HTR-8/SVneo (cell line): ENCODE data around the gene ELMO1.

ENCODE experiments used
- DNase-seq: peaks from one replicate; pipeline ENCODE4 v3.0.0; 2011; ENCODE audit warnings: low spot score, mixed read lengths; ENCODE audit not compliant: insufficient read length
- FAIRE-seq: peaks from 2 replicates; lab custom pipeline; 2011; peaks lifted over from hg19 to GRCh38; lab: Jason Lieb, UNC

ELMO1 gene

DNA sequence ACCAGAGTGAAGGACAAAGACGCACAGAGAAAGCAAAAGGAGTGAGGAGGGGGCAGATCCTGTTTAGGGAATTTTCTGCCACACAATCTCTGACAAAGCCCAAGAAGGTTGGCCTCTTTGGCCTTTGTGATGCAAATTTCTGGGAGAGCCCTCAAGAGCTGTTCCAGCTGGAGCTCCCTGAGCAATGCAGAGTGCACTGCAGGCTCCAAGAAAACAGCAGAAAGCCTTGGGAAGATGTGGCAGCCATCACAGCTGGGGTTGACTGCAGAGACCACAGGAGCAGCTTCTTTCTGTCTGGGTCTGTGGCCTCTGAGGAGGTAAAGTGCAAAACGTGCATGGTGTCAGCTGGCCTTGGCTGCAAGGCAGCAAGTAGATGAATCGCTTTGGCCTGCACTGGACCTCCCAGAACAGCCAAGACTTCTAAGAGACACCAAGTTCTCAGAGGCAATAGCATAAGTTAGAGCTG is 200.2 kb downstream of the ELMO1 start:
- DNase-seq, result no peak

DNA sequence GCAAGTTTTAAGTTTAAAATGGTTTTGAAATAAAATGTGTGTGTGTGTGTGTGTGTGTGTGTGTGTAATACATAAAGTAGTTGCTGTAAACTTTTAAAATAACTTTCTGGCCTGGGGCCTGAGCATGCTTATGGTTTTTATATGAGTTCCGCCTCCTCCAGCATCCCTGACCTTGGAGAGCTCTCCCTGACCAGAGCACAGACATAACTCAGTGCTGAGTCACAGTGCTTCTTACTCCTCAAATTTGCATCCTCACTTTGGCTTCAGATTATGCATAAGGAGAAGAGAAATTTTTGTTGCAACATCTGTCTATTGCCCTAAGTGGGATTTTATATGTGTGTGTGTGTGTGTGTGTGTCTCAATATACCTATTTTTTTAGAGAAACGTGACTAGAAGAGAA is 200.8 kb downstream of the ELMO1 start:
- no peak for FAIRE-seq
- no peak for DNase-seq

More for the DNA sequence above, 200.2 kb downstream of the ELMO1 start:
- no peak for FAIRE-seq

DNA sequence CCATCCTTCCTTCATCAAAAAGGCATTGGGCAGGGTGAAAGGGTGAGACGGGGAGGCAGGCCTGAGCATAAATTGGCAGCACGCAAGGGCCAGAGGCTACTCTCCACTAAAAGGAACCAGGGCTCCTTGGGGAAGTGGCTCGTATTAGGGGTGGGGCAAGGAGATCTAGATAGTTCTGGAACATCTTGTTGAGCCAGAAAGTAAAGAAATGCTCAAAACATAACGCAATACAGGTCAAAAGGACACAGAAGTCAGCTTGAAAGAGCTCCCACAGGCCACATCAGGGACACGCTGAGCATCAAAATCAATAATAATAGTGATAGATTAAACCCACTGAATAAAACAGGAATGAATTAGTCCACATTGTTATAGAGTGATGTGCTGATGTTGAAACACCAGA is 203.1 kb downstream of the ELMO1 start:
- DNase-seq, result no peak
- no peak for FAIRE-seq

DNA sequence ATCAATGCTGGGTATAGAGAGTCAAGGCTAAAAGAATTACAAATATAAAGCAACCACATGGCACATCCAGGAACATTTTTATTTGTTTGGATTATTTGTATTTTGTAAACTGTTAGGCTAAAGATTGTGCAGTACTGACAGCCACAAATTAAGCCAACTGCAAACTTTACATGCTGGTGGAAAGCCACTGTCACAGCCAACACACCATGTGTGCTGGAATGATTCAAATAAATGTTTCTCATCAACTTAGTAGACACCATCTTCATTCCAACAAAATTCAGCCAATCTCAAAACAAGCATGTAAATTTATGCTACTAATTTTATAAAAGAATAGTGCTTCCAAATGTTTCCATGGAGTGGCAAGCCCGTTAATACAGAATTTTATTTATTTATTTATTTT is 211.8 kb downstream of the ELMO1 start:
- DNase-seq, result no peak
- no peak for FAIRE-seq

DNA sequence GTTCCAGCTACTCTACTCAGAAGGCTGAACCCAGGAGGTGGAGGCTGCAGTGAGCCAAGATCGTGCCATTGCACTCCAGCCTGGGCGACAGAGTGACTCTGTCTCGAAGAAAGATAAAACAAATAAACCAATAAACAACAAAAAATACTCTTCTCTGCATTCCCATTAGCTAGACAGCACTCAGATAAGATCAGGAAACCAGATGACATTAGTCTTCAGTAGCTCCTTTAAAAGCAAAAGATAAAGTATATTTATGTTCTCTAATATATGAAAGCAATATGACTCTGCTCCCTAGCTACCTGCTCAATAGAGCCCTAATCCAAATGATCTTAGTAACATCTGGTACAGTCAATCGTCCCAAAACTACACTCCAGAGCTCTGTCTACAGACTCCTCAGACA is 212.9 kb downstream of the ELMO1 start:
- FAIRE-seq (no peak), DNase-seq (no peak)

DNA sequence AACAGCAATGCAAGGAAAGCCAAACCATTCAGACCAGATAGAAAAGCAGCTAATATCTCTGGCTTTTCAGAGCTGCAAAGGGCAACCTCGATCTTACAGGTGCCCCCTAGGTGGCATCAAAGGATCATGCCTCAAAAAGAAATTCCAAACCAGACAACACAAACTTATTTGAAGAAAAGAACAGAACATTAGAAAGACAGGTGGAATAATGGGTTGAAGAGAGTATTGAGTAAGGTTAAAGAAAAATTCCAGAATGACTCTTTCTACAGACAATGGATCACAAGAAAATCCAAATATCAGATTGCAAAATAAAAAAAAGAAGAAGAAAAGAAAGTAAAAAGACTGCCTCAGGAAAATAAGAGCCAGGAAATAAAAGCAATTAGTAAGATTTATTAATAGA is 213.7 kb downstream of the ELMO1 start:
- FAIRE-seq (no peak), DNase-seq (no peak)

DNA sequence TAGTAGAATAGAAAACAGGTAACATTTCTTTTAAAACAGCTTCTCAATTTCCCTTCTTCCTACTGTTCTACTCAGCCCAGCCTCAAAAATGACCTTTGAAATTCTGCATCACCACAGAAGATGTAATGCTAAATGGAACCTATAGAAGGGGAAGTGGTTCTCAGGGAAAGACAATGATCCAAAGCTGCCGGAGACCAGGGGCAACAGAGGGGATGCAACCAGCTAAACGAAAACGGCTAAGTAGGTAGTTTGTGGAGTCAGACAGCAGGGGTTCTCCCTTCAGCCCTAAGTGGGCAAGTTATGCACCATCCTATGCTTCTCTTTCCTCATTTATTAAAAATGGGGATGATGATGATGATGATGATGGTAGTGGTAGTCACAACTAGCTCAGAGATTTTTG is 214.3 kb downstream of the ELMO1 start:
- no peak for FAIRE-seq
- no peak for DNase-seq

DNA sequence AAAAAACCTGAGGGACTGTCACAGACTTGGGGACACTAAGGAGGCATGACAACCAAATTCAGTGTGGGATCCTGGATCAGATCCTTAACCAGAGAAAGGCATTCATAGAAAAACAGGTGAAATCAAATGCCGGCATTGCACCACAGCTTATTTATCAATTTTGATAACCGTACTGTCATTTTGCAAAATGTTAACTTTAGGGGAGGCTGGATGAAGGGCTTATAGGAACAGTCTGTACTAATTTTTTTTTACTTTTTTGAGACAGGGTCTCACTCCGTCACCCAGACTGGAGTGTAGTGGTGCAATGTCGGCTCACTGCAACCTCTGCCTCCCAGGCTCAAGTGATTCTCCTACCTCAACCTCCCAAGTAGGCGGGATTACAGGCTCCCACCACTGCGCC is 217.1 kb downstream of the ELMO1 start:
- DNase-seq (no peak), FAIRE-seq (no peak)

DNA sequence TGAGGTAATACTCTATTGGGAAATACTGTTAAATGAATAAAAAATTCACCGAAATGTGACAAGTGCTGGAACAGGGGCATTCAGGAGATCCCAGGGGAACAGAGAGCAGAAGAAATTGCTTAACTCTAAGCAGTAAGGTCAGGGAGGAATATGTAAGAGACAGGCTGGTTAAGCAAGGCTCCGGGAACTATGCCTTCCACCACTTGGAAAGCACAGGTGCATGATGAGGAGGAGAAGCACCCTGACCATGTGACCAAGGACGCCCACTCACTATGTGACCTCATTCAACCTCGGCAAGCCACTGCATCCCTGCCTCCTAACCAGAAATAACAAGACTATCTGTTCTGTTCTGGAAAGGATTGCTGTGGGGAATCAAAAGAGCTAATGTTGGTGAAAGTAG is 218.4 kb downstream of the ELMO1 start:
- no peak for FAIRE-seq
- no peak for DNase-seq

DNA sequence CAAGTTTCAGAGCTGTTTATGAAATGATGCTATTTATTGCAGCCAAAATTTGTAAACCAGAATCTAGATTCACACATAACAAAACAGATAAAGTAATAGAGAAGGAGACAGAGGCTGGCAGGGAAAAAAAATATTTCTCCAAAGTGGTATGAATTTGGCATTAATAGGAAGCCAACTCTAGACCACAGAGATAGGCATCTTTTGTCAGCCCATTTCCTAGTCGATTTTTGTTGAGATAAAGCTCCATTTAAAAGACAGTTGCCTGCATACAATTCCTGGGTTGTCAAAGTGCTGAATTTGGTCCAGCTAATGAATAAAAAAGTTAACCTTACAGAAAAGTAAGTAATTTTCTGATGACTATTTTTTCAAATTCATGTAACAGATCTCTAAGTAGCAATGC is 219.3 kb downstream of the ELMO1 start:
- DNase-seq (no peak), FAIRE-seq (no peak)

DNA sequence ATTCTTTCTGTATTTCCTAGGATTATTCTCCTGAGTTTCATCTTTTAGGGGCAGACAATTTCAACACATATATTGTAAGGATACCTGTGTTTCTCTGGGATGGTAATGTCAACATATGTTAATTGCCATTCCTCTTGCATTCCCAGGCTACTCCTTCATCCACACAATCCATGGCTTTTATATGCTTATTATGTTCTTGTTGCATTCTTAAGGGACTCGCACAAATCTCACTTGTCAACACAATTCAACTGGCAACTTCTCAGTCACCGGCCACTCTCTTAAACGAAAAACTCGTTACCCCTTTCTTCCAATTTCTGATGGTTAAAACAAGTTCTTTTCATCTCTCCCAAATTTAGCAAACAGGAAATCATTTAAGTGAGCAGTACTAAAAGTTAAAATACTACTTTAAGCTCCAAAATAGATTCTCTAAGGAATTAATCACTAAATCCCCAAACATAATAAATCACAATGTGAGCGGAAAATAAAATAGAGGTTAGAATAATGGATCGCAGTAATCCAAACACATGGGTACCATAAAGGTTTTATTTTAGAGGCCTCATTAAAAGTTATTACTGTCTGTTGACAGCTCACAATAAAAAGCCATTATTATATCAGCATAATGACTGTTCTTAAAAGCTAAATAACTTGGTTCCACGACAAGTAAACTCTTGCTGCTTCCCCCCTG is 223.2 kb downstream of the ELMO1 start:
- DNase-seq, result no peak
- no peak for FAIRE-seq

DNA sequence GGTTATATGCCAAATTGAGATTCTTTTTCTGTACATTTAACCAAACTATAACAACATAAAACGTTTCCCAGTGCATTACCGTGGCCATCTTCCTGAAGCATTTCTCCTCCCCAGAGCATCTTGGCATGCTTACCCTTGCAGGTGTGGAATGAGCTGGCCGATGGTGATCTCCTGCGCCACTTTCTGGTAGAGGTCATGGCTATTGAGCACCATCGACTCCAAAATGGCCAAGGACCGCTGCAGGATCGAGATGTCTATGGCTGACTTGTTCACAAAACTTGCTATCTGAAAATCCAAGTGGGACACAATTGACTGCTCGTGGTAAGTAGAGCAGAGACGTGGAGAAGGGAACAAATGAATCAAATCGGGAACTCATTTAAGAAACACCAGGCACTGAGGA is 223.9 kb downstream of the ELMO1 start:
- DNase-seq (no peak), FAIRE-seq (no peak)

DNA sequence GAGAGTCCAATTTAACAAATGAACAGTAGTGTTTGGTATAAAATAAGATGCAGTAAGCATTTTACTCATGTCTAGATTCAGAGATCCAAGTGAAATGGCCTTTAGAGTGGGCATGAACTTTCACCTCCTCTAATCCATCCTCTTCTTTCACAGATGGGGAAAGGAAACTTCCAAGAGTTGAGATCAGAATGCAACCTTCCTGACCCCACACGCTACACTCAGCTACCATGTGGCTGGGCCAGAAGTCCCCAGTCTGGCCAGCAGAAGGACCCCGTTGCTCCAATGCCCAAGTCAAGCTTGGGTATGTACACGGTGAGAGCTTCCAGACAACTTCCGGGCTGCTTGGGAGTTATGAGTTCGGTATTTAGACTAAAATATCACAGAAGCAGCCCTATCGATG is 228.0 kb downstream of the ELMO1 start:
- FAIRE-seq, result no peak

DNA sequence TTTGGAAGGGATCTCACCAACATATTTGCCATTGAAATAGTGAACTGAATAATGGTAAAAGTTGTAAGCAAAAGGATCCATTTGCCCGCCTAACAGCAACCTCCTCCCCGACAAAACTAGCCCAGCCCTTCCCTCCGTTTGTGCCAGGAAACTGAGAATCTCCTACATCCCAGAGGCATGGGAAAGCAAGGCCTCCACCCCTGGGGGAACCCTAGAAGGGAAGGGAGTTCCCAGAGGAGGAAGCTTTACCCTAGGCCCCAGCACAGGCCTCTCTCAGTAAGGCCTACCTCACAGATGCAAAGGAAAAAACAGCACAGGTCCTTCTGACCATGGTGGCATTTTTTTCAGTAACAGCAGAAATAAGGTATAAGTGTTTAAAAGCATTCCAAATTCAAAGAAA is 229.7 kb downstream of the ELMO1 start:
- no peak for DNase-seq
- no peak for FAIRE-seq

More for the DNA sequence above, 228.0 kb downstream of the ELMO1 start:
- no peak for DNase-seq

DNA sequence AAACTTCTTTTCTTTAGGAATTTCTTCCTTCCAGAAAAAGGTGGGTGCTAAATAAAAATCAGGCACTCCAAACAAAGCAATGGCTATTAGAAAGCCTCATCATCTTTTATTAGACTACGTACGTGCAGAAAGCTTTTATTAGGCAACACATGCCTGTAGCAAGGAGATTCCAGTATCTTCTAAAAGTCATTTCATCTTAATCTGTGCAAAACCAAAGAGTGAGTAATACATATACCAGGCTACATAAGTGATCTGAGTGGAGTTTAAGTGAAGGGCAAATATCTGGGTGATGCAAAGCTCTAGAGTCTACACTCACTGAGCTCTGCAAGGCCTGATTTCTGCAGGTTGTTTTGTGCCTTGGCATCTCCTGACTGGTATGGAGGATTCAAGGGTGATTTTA is 231.7 kb downstream of the ELMO1 start:
- no peak for FAIRE-seq

DNA sequence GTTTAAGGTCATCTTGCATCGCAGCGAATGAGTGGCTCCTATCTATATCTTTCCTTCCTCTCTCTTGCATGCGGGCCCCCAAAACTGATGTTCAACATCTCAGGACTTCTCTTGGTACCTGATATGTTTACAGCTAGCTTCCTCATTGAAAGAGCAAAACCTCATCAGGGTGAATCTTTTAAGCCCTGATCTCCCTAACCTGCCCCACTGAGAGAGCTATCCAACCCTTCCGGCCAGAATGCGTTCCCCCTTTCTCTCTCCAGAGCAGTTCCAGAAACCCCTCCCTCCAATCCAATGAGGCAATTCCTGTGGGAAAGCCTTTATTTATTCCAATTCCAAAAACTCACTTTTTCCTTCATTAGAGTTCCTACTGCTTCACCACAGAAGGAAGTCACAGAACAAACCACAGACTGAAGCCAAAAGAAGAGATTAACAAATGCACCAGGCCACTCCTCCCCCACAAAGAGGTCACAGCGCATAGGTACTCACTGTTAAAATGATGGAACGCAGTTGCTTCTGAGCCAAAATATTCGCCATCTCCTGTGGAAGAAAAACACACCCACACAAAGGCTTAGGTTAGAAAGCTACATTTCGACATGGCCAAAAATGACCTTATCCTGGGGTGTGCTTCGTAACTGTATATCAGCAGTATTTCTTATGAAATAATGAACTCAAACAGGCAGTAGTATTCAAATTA is 232.4 kb downstream of the ELMO1 start:
- DNase-seq (no peak), FAIRE-seq (no peak)

More for the DNA sequence above, 231.7 kb downstream of the ELMO1 start:
- DNase-seq, result no peak

DNA sequence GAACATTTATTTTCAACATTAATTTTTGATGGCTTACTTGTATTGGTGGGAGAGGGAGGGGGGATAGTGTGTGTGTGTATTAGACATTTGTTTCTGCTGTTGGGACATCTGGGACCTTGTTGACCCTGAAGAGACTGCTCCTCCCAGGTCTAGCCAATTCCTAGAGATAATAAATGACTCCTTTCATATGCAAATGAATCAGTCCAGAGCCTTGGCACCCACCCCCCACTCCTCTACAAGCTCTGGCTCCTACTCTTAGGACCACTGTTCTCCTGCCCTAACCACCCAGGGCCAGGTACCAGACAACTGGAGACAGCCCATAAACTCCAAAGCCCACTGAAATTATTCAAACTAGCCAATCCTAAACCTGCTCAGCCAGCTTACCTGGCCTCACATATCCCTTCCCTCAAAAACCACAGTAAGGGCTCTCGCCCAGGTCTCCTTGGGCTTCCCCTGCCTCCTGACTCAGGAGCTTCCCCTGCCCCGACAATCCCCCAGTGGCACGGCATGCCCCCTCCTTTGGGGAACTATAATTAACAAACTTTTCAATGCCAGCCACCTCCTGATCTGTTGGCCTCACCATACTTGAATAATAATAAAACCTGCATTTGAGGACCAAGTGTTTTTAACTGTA is 233.3 kb downstream of the ELMO1 start:
- no peak for DNase-seq
- FAIRE-seq, result no peak

DNA sequence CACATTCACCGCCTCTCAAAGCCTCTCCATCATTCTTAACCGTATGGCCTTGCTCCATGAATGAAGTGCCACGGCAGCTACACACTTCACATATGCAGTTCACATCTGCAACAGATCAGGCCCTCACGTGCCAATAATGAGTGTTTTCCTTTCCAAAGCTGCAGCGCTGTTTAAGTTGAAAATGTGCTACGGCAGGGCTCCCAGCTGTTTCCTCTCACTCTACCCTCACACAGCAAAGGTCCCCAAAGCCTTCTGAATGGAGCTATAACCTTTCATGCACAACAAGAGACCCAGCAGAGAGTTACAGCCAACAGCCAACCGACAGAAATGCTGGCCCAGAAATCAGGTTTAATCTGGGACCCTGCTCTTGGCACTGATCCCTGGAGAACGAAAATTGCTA is 236.1 kb downstream of the ELMO1 start:
- no peak for FAIRE-seq
- DNase-seq, result no peak

DNA sequence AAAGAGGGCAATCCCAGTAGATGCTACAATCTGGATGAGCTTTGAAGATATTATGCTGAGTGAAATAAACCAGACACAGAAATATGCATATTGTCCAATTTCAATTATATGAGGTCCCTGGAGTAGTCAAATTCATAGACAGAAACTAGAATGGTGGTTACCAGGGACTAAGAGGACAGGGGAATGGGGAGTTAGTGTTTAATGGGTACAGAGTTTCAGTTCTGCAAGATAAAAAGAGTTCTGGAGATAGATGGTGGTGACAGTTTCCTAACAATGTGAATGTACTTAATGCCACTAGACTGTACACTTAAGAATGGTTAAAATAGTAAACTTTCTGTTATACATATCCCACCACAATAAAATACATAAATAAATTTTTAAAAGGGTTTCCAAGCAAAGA is 236.6 kb downstream of the ELMO1 start:
- FAIRE-seq, result no peak
- DNase-seq, result no peak

DNA sequence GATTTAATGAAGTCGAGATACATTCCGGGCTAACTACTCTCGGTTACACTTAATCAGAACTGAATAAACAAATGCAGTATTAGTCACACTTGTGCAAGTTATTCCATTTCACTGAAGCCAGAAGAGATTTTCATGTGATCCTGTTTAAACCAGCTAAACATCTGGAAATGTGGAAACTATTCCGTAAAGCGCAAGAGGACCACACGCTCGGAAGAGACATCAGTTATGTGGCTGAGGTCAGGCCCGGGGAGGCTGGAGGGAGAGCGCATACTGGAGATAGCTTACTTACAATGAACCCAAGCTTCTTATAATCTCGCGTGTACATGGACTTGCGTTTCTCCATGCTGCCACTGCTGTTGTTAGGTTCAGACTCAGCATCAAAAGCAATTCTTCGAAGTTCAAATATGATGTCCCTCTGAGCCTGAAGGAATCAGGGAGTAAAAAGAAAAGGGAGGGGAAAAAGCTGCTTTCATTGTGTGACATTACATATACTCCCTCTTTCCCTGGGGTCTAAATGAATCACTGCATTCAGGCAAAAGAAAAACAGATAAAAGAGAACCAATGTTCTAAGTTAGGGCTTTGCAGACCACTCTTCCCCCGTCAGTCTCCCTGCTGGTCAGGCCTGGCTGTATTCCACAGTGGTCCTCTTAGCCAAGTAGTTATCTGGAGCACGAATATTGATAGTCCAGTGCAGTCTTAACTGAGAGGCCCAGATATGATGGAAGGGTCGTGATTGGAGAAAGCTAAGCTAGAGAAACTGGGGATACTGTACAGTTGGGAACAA is 237.4 kb downstream of the ELMO1 start:
- DNase-seq (no peak), FAIRE-seq (no peak)

DNA sequence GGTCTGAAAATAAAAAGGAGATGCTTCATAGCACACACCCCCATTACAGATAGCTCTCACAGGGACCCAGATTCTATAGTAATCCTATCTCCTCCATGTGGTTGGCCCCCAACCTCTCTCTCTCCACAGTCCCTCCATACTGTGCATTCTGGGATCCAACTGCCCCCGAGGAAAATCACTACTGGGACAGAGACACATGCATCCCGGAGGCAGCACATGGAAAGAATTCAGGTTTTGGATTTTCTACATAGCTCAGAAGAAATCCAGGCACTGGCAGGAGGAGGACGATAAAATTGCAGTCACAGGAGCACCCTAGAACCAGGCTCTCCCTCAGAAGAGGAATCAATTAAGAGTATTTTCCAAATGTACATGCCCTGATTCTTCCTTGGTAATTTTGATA is 239.5 kb downstream of the ELMO1 start:
- FAIRE-seq (no peak), DNase-seq (no peak)
